Measurements from ENCODE around the gene ERBB4. TPM values are rescaled to one million over a fixed set of nuclear protein-coding genes. Genes with fewer than 3 reads are reported as not detected.

Gene ERBB4
- polyA plus RNA-seq, 1 experiment = not detected

DNA sequence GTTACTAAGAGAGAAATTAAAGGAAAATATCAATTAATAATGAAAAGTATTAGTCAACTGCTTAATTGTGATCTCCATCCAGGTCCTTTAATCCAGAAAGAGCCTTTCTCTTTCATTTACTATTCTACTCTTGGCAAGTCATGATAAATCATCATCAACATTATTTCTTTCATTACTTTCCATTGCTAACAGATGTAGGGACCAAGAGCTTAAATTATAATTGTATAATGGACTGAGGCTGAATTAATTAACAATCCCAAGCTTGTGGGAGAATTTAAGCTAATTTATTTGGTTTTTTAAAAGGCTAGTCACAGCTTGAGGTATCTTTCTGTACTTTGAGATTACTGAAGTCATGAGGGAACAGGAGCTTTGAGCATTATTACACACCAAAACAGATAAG is 223.9 kb downstream of the ERBB4 start:
- TF ChIP-seq CTCF (IDR thresholded peaks at IDR 0.05; ENCODE audit: low read depth, low read length) = no peak
- Histone ChIP-seq H3K27ac (ENCODE audit: low read depth, low read length) (no peak overlapping the region), H3K4me3 (ENCODE audit: low read depth, low read length) (no peak overlapping the region), H3K9me3 (ENCODE audit: control insufficient read depth, insufficient read depth, low read length) (no peaks in the 10 kb centered on the region), H3K27me3 (ENCODE audit: control insufficient read depth, insufficient read depth, low read length) (no peaks in the 10 kb centered on the region)
- DNase-seq (ENCODE audit: low read depth, low spot score) = no peak
- POLR2A ChIA-PET = no interaction called here
- CTCF ChIA-PET = no interaction called here

DNA sequence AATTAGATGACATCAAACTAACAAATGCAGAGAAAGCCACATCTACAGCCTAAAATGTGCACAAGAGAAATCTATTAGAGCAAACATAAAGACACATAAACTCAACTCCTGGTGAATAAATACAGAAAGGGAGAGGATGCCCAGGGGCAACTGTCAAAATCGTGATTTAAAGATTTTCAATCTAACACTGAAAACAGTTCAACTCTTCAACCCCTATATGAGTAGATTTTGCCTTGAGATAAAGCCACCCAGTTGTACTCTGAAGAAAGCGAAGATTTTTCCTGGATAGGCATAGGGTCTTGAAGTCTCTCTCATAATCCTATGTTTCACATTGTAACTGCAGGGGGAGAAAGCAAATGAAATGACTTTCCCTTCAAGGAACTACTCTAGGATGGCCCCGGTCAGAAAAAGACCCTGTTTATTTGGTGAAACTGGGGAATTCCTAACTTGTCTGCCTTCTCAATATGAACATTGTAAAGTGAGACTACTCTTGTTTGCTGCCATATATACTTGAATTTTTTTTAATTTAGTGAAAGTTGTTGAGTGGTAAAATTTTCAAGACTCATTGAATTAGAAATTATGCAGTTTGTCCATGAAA is 226.7 kb downstream of the ERBB4 start:
- H3K4me3 ChIP-seq (ENCODE audit: low read depth, low read length) = no peak overlapping the region
- POLR2A ChIA-PET = no interaction called here
- no peak for DNase-seq (ENCODE audit: low read depth, low spot score)
- CTCF ChIA-PET = no interaction called here
- no peak overlapping the region for H3K27ac ChIP-seq (ENCODE audit: low read depth, low read length)
- no peak for TF ChIP-seq CTCF (IDR thresholded peaks at IDR 0.05; ENCODE audit: low read depth, low read length)
- H3K9me3 ChIP-seq (ENCODE audit: control insufficient read depth, insufficient read depth, low read length) = no peaks in the 10 kb centered on the region
- no peaks in the 10 kb centered on the region for H3K27me3 ChIP-seq (ENCODE audit: control insufficient read depth, insufficient read depth, low read length)

GRCh38 chr2:212299943-212300342 is 238.7 kb downstream of the ERBB4 start:
- ChIA-PET POLR2A (no interaction called here), CTCF (no interaction called here)
- Histone ChIP-seq H3K27ac (ENCODE audit: low read depth, low read length) (no peak overlapping the region), H3K4me3 (ENCODE audit: low read depth, low read length) (no peak overlapping the region), H3K27me3 (ENCODE audit: control insufficient read depth, insufficient read depth, low read length) (no peaks in the 10 kb centered on the region), H3K9me3 (ENCODE audit: control insufficient read depth, insufficient read depth, low read length) (no peaks in the 10 kb centered on the region)
- TF ChIP-seq CTCF (IDR thresholded peaks at IDR 0.05; ENCODE audit: low read depth, low read length) = no peak
- DNase-seq (ENCODE audit: low read depth, low spot score) = no peak

- TF ChIP-seq CTCF (IDR thresholded peaks at IDR 0.05; ENCODE audit: low read depth, low read length) = no peak
- Histone ChIP-seq H3K4me3 (ENCODE audit: low read depth, low read length) (no peak overlapping the region), H3K9me3 (ENCODE audit: control insufficient read depth, insufficient read depth, low read length) (no peaks in the 10 kb centered on the region), H3K27me3 (ENCODE audit: control insufficient read depth, insufficient read depth, low read length) (no peaks in the 10 kb centered on the region), H3K27ac (ENCODE audit: low read depth, low read length) (no peak overlapping the region)
- ChIA-PET CTCF (no interaction called here), POLR2A (no interaction called here)
- DNase-seq (ENCODE audit: low read depth, low spot score) = no peak
Observed at GRCh38 chr2:212299333-212299732, 239.3 kb downstream of the ERBB4 start.

GRCh38 chr2:212295571-212295970 is 243.0 kb downstream of the ERBB4 start:
- Histone ChIP-seq H3K27ac (ENCODE audit: low read depth, low read length) (no peak overlapping the region), H3K27me3 (ENCODE audit: control insufficient read depth, insufficient read depth, low read length) (no peaks in the 10 kb centered on the region), H3K4me3 (ENCODE audit: low read depth, low read length) (no peak overlapping the region), H3K9me3 (ENCODE audit: control insufficient read depth, insufficient read depth, low read length) (no peaks in the 10 kb centered on the region)
- POLR2A ChIA-PET = no interaction called here
- CTCF ChIA-PET = no interaction called here
- no peak for TF ChIP-seq CTCF (IDR thresholded peaks at IDR 0.05; ENCODE audit: low read depth, low read length)
- no peak for DNase-seq (ENCODE audit: low read depth, low spot score)
